GM12801 (cell line): ENCODE data around the gene TLR7.

ENCODE experiments used
- TF ChIP-seq, protein P1 (sequence below): IDR thresholded peaks from one replicate; pipeline ENCODE4 v1.5.1; 2011; ENCODE audit warnings: control low read depth; ENCODE audit not compliant: insufficient read length; ENCODE audit errors: extremely low read depth

TLR7 gene

DNA sequence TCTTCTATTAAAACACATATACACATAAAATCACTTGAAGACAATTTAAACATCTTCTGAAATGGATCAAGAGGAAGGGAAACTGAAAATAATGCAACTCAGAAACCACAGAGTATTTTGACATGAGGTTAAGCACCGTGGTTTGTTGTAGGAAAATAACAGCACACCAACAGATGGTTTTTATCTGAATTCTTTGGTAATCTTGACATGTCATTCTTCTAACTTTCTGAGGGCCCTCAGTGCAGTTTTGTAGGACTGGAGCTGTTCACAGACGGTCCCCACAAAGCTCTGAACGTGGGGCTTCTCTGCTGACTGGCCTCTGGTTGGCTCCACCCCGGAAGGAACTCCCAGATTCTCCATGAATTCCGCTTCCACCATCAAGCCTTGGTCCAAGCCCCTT is 23.6 kb downstream of the TLR7 start:
- TF ChIP-seq, protein P1, sequence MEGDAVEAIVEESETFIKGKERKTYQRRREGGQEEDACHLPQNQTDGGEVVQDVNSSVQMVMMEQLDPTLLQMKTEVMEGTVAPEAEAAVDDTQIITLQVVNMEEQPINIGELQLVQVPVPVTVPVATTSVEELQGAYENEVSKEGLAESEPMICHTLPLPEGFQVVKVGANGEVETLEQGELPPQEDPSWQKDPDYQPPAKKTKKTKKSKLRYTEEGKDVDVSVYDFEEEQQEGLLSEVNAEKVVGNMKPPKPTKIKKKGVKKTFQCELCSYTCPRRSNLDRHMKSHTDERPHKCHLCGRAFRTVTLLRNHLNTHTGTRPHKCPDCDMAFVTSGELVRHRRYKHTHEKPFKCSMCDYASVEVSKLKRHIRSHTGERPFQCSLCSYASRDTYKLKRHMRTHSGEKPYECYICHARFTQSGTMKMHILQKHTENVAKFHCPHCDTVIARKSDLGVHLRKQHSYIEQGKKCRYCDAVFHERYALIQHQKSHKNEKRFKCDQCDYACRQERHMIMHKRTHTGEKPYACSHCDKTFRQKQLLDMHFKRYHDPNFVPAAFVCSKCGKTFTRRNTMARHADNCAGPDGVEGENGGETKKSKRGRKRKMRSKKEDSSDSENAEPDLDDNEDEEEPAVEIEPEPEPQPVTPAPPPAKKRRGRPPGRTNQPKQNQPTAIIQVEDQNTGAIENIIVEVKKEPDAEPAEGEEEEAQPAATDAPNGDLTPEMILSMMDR = no peak

DNA sequence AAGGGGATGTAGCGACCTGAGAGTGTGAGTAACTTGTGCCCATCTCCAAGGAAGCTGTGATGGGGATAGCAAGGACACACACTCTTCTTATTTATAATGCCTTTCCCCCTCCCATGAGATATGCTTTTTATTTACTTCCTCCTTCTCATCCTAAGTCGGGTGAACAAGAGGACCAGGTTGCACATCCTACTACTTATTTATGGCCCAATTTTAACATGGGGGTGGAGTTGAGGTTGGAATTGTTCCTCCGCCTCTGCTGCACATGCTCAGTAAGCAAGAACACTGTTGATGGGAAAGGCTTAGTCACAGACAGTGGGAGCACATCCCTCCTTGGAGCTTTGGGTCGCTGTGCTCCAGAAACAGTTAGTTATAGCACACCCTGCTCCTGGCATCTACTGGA is 24.3 kb downstream of the TLR7 start:
- TF ChIP-seq, protein P1 = no peak

DNA sequence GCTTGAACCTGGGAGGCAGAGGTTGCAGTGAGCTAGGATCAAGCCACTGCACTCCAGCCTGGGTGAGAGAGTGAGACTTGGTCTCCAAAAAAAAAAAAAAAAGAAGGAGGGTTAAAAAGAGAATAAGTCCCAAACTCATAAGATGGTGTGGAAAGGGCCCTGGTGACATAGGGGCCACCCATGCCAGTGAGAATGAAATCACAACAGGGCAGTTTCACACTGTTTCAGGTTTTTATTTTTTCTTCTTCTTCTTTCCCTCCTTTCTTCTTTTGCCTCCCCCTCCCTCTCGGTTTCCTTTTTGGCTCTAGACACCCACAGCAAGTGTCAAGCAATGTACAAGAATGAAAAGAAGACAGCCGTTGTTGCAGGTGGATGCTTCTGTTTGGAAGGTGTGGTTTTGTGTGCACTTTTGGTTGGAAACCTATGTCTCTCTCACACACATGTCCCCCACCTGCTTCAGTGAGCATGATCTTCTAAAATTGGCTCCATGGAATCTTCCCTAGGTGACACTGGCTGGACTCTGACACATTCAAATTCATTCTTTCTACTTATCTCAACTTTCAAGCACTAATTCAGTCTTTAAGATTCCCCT is 25.1 kb downstream of the TLR7 start:
- TF ChIP-seq, protein P1 = no peak

DNA sequence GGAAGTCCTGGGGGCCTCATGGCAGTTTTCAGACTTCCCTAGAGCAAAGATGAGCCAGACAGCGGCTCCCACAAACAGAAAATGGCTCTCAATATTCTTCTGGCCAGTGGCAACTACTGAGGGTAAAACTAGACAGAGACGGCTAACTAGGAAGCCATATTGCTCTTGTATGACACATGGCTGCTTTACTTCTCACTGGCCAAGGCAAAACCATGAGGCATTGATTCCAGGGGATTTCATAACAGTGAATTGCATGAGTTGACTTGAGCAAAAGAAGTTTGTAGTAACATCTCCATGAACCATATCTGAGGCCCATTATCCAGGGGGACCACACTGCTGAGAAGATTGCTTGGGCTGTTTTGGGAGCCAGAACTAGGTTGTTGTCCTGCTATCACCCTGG is 25.8 kb downstream of the TLR7 start:
- TF ChIP-seq, protein P1 = no peak

DNA sequence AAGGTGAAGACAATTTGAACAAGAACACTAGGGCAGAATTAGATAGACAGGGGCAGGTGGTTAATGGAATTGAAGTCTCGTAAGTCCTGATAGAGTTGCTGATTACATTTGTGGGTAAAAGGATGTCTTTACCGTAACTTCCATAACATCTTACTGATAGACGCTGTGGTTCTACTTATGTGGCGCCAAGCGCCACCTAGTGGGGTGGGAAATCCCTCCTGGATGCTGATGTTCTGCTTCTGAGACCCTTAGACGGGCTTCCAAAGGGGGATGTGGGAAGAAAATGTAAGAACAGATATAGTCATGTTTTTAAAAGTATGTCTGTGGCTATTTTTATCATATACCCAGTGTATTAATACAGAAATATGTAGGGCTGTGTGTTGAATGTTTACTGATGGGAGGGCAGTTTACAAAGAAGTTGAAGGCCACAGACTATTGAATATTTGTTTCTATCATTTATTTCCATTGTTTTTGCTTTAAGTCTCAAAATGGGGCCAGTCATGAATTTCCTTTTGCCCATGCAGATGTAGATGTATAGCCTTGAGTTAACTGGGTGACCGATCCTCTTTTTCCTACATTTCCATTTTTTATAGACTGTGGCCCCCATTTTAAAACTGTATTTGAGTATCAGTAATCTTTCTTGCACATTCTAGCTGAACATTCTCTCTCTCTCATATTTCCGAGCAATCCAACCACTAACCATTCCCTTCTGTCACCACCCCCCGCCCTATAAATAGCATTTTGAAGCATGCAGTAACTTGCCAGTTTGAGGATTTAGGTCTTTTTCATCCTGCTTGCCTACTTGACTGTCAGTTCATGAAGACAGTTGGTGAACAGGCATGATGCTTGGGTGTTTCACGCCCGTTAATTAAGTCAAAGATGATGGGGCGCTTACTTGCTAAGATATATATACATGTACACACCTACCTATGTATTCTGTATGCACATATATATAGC is 27.5 kb downstream of the TLR7 start:
- TF ChIP-seq, protein P1 = no peak

DNA sequence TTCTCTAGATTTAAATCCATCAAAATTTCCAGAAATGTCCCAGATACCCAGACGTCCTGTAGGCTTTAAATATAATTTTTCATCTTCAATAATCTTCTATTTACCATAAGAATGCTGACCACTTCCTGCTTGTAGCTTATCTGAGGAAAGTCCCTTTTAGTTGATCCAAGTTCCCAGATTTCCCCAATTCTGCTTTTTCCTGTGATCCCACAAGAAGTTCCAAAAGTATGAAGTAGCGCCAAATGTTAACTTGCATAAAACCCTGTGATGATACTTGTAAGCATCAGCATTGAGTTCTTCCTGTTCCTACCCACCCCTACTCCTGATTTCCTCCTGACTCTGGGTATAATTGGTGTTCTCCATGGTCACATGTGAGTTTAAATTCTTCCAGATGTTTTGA is 29.0 kb downstream of the TLR7 start:
- TF ChIP-seq, protein P1 = no peak

DNA sequence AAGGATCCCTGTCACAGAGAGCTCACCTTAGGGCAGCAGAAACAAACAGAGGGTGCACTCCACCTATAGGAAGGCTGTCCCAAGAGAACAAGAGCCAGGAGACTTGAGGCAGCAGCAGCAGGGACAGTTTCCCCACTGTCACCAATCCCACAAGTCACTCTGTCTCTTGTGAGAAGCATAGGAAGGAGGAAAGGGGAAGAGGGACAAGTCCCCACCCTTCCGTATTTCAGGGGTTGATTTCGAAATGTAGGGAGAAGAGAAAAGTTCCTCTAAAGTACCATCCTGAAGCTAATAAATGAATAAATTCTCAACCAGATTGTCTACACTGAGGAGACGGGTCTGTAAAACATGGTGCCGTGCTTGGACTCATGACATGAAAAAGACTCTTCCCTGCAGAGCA is 30.1 kb downstream of the TLR7 start:
- TF ChIP-seq, protein P1 = no peak
